Activated naive CD4-positive, alpha-beta T cell treated with anti-CD3 and anti-CD28 coated beads, Interleukin-2, amount 10 ng/mL, durations not matched to agents 7 days and 5 days (primary cell): ENCODE results near the gene PPP1R14C.

Experiments used
- CTCF ChIA-PET: fragments of 350-600 bp; sonication (Branson Sonifier 250); formaldehyde crosslinking; loops from one replicate; lab custom pipeline; 2021; ENCODE audit warnings: antibody characterized with exemption; lab: Charles Lee
- DNase-seq: peaks from one replicate; pipeline ENCODE4 v3.0.0-alpha.2; 2020
- H3K27ac Mint-ChIP-seq: one replicate; pipeline ENCODE4 v1.8.0; 2021; ENCODE audit warnings: mild to moderate bottlenecking, moderate library complexity, mixed read lengths
- H3K27me3 Mint-ChIP-seq: one replicate; pipeline ENCODE4 v1.8.0; 2021; ENCODE audit warnings: mild to moderate bottlenecking, mixed read lengths
- H3K36me3 Mint-ChIP-seq: one replicate; pipeline ENCODE4 v1.8.0; 2021; ENCODE audit warnings: mixed read lengths
- H3K4me1 Mint-ChIP-seq: one replicate; pipeline ENCODE4 v1.8.0; 2021; ENCODE audit warnings: mixed read lengths
- H3K4me3 Mint-ChIP-seq: one replicate; pipeline ENCODE4 v1.8.0; 2021; ENCODE audit warnings: mild to moderate bottlenecking, moderate library complexity, mixed read lengths
- H3K9me3 Mint-ChIP-seq: one replicate; pipeline ENCODE4 v1.8.0; 2021; ENCODE audit warnings: mixed read lengths

PPP1R14C gene

DNA sequence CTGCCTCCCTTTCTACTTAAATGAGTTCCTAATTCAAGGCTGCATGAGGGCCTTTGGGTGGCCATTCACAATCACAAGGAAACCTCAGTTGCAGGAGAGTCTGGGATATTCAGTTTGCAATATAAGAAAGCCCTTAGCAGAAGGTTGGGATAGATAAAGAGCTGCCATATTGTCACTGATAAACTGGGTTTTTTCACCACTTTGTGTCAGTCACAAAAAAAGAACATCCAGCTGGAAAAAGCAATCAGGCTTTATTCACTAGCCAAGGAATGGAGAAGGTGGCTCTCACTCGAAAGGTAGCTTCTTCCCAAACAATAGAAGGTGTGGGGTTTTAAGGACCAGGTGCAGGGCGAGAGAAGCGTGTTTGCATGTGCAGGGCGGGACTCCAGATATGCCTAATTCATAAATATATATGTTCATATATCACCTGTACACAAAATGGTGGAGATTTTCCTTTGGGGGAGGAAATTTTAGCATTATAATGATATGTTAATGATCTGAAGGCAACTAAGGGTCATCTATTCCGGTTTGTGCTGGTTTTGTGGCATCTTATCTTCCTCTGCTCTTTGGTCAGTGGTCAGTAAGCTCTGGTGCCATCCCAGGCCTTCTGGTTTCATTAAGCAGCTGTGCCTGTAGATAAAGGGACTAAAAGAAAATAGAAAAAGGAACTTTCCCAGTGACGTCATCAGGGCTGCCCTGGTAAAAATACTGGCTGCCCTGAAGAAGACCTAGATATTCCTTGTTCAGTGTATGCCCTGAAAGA is 128.8 kb downstream of the PPP1R14C start:
- peaks cover 3% of the 10 kb centered on the region for H3K27me3 Mint-ChIP-seq
- H3K9me3 Mint-ChIP-seq: no peaks in the 10 kb centered on the region
- no peaks in the 10 kb centered on the region for H3K36me3 Mint-ChIP-seq
- H3K4me3 Mint-ChIP-seq: no peak overlapping the region
- no peaks in the 10 kb centered on the region for H3K4me1 Mint-ChIP-seq
- CTCF ChIA-PET: no interaction called here
- no peak overlapping the region for H3K27ac Mint-ChIP-seq
- DNase-seq: no peak

GRCh38 chr6:150272264-150272975 is 129.6 kb downstream of the PPP1R14C start:
- DNase-seq: no peak
- Mint-ChIP-seq H3K4me3 (no peak overlapping the region), H3K9me3 (no peaks in the 10 kb centered on the region), H3K27ac (no peak overlapping the region), H3K27me3 (peaks cover 3% of the 10 kb centered on the region), H3K36me3 (no peaks in the 10 kb centered on the region), H3K4me1 (no peaks in the 10 kb centered on the region)
- CTCF ChIA-PET: no interaction called here

- H3K27ac Mint-ChIP-seq: no peak overlapping the region
- CTCF ChIA-PET: no interaction called here
- H3K27me3 Mint-ChIP-seq: peaks cover 3% of the 10 kb centered on the region
- H3K36me3 Mint-ChIP-seq: no peaks in the 10 kb centered on the region
- no peak overlapping the region for H3K4me3 Mint-ChIP-seq
- H3K4me1 Mint-ChIP-seq: no peaks in the 10 kb centered on the region
- DNase-seq: no peak
- H3K9me3 Mint-ChIP-seq: no peaks in the 10 kb centered on the region
These were observed 130.1 kb downstream of the PPP1R14C start for GRCh38 chr6:150272976-150273315.

DNA sequence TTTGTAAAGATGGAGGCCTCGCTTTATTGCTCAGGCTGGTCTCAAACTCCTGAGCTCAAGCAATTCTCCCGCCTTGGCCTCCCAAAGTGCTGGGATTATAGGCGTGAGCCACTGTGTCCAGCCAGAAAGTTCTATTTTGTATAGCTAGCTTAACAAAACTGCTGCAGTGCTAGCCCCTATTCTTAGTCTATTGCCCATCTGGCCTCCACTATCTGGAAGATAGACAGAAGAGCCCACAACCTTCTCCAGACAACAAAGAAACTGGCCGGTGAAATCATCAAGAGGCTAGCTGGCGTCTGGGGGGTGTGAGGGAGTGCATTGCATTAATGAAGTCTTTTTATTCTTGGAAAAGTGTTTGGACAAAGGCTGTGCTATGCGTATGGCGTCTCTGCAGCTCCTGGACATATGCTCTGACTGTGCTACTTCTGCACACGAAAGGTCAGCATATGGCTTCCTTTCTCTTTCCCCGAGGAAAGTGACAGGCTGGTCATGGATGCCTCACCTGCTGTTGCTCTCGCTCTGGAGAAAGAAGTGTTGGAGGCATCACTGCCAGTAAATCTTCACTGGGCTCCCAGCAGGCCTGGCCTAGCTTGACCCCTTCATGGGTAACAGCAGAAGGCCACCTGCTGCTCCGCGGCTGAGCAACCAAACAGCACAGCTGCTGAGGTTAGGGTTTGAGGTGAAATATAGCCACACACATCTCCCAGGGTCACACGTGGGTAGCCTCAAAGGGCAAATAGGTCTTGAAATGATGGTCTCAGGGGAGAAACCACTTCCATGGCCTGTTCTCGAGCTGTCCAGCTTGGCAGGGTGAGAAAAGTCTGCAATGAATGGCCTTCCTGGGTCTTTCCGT is 130.8 kb downstream of the PPP1R14C start:
- Mint-ChIP-seq H3K9me3 (no peaks in the 10 kb centered on the region), H3K4me1 (no peaks in the 10 kb centered on the region), H3K27ac (no peak overlapping the region), H3K4me3 (no peak overlapping the region), H3K36me3 (no peaks in the 10 kb centered on the region), H3K27me3 (no peaks in the 10 kb centered on the region)
- DNase-seq: no peak
- CTCF ChIA-PET: no interaction called here

- CTCF ChIA-PET: no interaction called here
- peaks cover 15% of the 10 kb centered on the region for H3K27me3 Mint-ChIP-seq
- no peak for DNase-seq
- no peak overlapping the region for H3K4me3 Mint-ChIP-seq
- H3K4me1 Mint-ChIP-seq: no peaks in the 10 kb centered on the region
- no peaks in the 10 kb centered on the region for H3K9me3 Mint-ChIP-seq
- no peak overlapping the region for H3K27ac Mint-ChIP-seq
- H3K36me3 Mint-ChIP-seq: no peaks in the 10 kb centered on the region
These were observed 132.6 kb downstream of the PPP1R14C start for GRCh38 chr6:150275489-150275888.

GRCh38 chr6:150276168-150276936 is 133.5 kb downstream of the PPP1R14C start:
- Mint-ChIP-seq H3K27me3 (peaks cover 20% of the 10 kb centered on the region), H3K4me1 (no peaks in the 10 kb centered on the region), H3K27ac (no peak overlapping the region), H3K9me3 (no peaks in the 10 kb centered on the region), H3K4me3 (no peak overlapping the region), H3K36me3 (no peaks in the 10 kb centered on the region)
- no peak for DNase-seq
- CTCF ChIA-PET: no interaction called here

DNA sequence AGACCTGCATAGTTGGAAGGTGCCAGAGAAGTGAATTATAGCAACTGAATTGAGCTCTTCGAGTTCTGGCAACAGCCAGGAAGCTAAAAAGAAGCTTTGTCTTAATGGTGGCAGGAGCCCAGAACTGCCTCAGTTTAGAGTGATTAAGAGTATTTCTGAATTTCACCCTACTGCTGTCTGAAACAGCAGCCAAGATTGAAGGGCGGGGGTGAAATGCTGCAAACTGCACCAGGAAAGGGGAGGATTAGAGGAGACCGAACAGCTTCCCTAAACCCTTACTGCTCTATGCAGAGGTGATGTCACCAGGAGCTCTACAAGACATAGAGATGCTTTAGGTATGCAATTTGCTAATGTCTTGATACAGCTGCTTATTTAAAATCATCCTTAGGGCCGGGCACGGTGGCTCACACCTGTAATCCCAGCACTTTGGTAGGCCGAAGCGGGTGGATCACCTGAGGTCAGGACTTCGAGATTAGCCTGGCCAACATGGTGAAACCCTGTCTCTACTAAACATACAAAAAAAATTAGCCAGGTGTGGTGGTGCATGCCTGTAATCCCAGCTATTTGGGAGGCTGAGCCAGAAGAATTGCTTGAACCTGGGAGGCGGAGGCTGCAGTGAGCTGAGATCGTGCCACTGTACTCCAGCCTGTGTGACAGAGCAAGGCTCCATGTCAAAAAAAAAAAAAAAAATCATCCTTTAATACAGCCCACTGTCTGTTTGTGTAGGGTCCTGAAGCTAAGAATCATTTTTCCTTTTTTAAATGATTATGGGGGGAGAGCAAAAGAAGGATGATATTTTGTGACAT is 134.3 kb downstream of the PPP1R14C start:
- peaks cover 20% of the 10 kb centered on the region for H3K27me3 Mint-ChIP-seq
- no peak for DNase-seq
- no peak overlapping the region for H3K4me3 Mint-ChIP-seq
- CTCF ChIA-PET: no interaction called here
- no peaks in the 10 kb centered on the region for H3K4me1 Mint-ChIP-seq
- H3K9me3 Mint-ChIP-seq: no peaks in the 10 kb centered on the region
- no peaks in the 10 kb centered on the region for H3K36me3 Mint-ChIP-seq
- H3K27ac Mint-ChIP-seq: no peak overlapping the region

DNA sequence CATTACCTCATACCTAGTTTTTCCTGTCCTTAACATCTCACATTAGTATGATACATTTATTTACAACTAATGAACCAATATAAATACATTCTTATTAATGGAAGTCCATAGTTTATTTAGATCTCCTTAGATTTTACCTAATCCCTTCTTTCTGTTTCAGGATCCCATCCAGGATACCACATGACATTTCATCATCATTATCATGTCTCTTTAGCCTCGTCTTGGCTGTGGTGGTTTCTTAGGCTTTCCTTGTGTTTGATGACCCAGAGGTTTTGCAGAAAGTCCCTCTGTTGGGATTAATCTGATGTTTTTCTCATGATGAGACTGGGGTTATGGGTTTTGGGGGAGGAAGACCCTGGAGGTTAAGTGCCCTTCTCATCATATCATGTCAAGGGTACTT is 136.7 kb downstream of the PPP1R14C start:
- CTCF ChIA-PET: no interaction called here
- Mint-ChIP-seq H3K4me3 (no peak overlapping the region), H3K9me3 (no peaks in the 10 kb centered on the region), H3K27me3 (peaks cover 28% of the 10 kb centered on the region), H3K27ac (no peak overlapping the region), H3K4me1 (no peaks in the 10 kb centered on the region), H3K36me3 (no peaks in the 10 kb centered on the region)
- no peak for DNase-seq

DNA sequence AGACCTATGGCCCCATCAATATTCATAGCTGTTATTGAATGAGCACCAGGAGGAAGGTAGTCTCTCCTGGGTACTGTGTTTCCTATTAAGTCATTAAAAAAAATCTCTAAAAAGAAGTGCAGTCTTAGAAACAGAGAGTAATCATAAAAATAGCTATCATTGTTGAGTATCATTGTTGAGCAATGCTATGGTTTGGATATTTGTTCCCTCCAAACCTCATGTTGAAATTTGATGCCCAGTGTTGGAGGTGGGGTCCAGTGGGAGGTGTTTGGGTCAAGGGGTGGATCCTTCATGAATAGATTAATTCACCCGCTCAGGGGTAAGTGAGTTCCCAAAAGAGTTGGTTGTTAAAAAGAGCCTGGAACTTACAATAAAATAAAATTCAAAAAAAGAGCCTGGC is 137.9 kb downstream of the PPP1R14C start:
- H3K27me3 Mint-ChIP-seq: peaks cover 28% of the 10 kb centered on the region
- no peaks in the 10 kb centered on the region for H3K4me1 Mint-ChIP-seq
- H3K4me3 Mint-ChIP-seq: no peak overlapping the region
- CTCF ChIA-PET: no interaction called here
- no peak overlapping the region for H3K27ac Mint-ChIP-seq
- no peak for DNase-seq
- H3K9me3 Mint-ChIP-seq: no peaks in the 10 kb centered on the region
- no peaks in the 10 kb centered on the region for H3K36me3 Mint-ChIP-seq

DNA sequence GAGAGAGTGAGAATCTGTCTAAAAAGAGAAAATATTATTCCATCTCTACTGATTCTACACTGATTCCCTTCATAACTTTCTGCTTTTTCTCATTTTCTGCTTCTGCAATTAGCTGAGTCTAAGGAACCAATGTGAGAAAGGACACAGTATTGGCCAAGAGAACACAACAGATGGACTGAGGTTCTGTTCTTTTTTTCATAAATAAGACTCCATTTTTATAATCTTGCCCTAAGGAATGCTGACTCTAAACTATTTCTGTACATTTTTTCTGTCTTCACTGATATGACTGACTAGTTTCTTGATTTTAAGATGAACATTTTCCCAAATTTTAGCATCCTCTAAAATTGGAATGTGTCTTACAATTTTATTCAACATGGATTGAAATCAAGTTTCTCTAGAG is 138.9 kb downstream of the PPP1R14C start:
- no peak overlapping the region for H3K27ac Mint-ChIP-seq

DNA sequence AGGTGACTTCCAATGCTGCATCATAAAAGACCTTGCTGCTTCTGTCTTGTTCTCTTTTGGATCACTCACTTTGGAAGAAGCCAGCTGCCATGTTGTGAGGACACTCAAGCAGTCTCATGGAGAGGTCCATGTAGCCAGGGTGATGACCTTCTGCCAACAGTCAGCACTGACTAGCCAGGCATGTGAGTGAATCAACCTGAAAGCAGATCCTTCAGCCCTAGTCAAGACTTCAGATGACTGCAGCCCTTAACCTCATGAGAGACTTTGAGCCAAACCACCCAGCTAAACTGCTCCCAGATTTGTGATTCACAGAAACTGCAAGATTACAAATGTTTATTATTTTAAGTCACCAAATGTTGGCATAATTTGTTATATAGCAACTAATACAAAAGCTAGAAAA is 140.0 kb downstream of the PPP1R14C start:
- H3K4me1 Mint-ChIP-seq: no peaks in the 10 kb centered on the region
- no peak overlapping the region for H3K27ac Mint-ChIP-seq
- H3K36me3 Mint-ChIP-seq: no peaks in the 10 kb centered on the region
- DNase-seq: no peak
- peaks cover 28% of the 10 kb centered on the region for H3K27me3 Mint-ChIP-seq
- H3K9me3 Mint-ChIP-seq: no peaks in the 10 kb centered on the region
- H3K4me3 Mint-ChIP-seq: no peak overlapping the region
- CTCF ChIA-PET: no interaction called here

More for the DNA sequence above, 138.9 kb downstream of the PPP1R14C start:
- CTCF ChIA-PET: no interaction called here
- H3K36me3 Mint-ChIP-seq: no peaks in the 10 kb centered on the region
- no peaks in the 10 kb centered on the region for H3K4me1 Mint-ChIP-seq
- H3K9me3 Mint-ChIP-seq: no peaks in the 10 kb centered on the region
- no peak for DNase-seq
- H3K27me3 Mint-ChIP-seq: peaks cover 28% of the 10 kb centered on the region
- H3K4me3 Mint-ChIP-seq: no peak overlapping the region

DNA sequence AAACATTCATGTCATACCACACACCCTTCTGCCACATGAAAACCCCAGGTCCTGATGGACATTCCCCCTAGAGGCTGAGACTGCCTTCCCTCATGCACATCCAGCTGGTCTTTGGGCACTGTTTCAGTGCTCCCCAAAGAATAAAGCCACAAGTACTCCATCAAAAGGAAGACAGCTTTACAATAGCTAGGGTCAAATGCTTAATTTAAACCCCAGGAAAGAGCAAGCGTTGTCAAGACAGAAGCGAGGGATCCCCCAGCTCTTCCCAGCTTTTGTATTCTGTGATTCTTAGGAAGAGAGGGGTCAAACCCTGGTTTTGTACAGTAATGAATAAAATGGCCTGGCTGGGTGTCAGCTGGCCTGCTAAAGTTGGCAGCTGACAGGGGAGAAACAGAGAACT is 143.6 kb downstream of the PPP1R14C start:
- no peaks in the 10 kb centered on the region for H3K36me3 Mint-ChIP-seq
- DNase-seq: no peak
- no peak overlapping the region for H3K4me3 Mint-ChIP-seq
- CTCF ChIA-PET: no interaction called here
- peaks cover 12% of the 10 kb centered on the region for H3K27me3 Mint-ChIP-seq
- no peaks in the 10 kb centered on the region for H3K4me1 Mint-ChIP-seq
- H3K27ac Mint-ChIP-seq: no peak overlapping the region
- H3K9me3 Mint-ChIP-seq: no peaks in the 10 kb centered on the region

- Mint-ChIP-seq H3K27ac (no peak overlapping the region), H3K9me3 (no peaks in the 10 kb centered on the region), H3K4me3 (no peak overlapping the region), H3K27me3 (peaks cover 12% of the 10 kb centered on the region), H3K4me1 (no peaks in the 10 kb centered on the region), H3K36me3 (no peaks in the 10 kb centered on the region)
- no peak for DNase-seq
- CTCF ChIA-PET: no interaction called here
These were observed 144.1 kb downstream of the PPP1R14C start for GRCh38 chr6:150286912-150287311.
